B cell (primary cell): ENCODE measurements around the gene SNAPC3. TPM values are rescaled to one million over a fixed set of nuclear protein-coding genes. Genes with fewer than 3 reads are reported as not detected.

Experiments used
- ATAC-seq: fragments of 200-7000 bp; cut with Tn5 transposase; one replicate; pipeline ENCODE4 v1.10.0; 2021; ENCODE audit warnings: low read depth, mild to moderate bottlenecking, moderate number of reproducible peaks, moderate library complexity
- CTCF ChIA-PET: fragments of 350-600 bp; sonication (Branson Sonifier 250); formaldehyde crosslinking; loops from one replicate; lab custom pipeline; 2021; ENCODE audit warnings: antibody characterized with exemption, inconsistent platforms; lab: Charles Lee
- POLR2A ChIA-PET: fragments of 350-600 bp; sonication (Branson Sonifier 250); formaldehyde crosslinking; loops from one replicate; lab custom pipeline; 2021; ENCODE audit warnings: antibody characterized with exemption; lab: Charles Lee
- DNase-seq: peaks from one replicate; pipeline ENCODE4 v3.0.0; 2013
- H2AFZ ChIP-seq: 2 replicates; pipeline ENCODE4 v1.6.1; 2012; ENCODE audit warnings: mild to moderate bottlenecking, low read depth, low read length; ENCODE audit not compliant: insufficient read depth, poor library complexity, severe bottlenecking
- H3K27ac ChIP-seq, 2 donors: 1 replicate in 1 of 2; 2 replicates in 1 of 2; pipeline ENCODE4 v1.5.1; 2012 to 2013; ENCODE audit warnings: low read length in 2 of 2, mild to moderate bottlenecking in 2 of 2, moderate library complexity in 1 of 2
- H3K27me3 ChIP-seq, 4 experiments: fragments of 200-600 bp in 1 of 4; sonication (generic) in 1 of 4; replicated peaks in 1 of 4; 1 replicate in 2 of 4; 2 replicates in 2 of 4; pipeline versions ENCODE4 v1.6.1 to v1.7.0; 2013 to 2016; ENCODE audit warnings: low read length in 3 of 4, mild to moderate bottlenecking in 2 of 4, mixed read lengths in 1 of 4, moderate library complexity in 1 of 4; ENCODE audit not compliant: insufficient read depth in 4 of 4, control insufficient read depth in 3 of 4; ENCODE audit errors: control extremely low read depth in 1 of 4
- H3K36me3 ChIP-seq, 2 experiments: replicated peaks in 1 of 2; 1 replicate in 1 of 2; 2 replicates in 1 of 2; pipeline versions ENCODE4 v1.6.1 to v1.7.1; 2013; ENCODE audit warnings: low read length in 1 of 2; ENCODE audit not compliant: insufficient read depth in 2 of 2, control insufficient read depth in 1 of 2; ENCODE audit errors: control extremely low read depth in 1 of 2, extremely low read depth in 1 of 2
- H3K4me1 ChIP-seq, 2 donors: fragments of 200-600 bp in 1 of 2; sonication (generic) in 1 of 2; 1 replicate in 1 of 2; 2 replicates in 1 of 2; pipeline versions ENCODE4 v1.5.1 to v1.6.1; 2013 to 2017; ENCODE audit warnings: low read length in 2 of 2; ENCODE audit not compliant: control insufficient read depth in 2 of 2, insufficient read depth in 2 of 2
- H3K4me2 ChIP-seq: replicated peaks from 2 replicates; pipeline ENCODE3; 2012; ENCODE audit warnings: mild to moderate bottlenecking, low read depth, low read length; ENCODE audit not compliant: poor library complexity, severe bottlenecking
- H3K4me3 ChIP-seq, 5 experiments: fragments of 200-600 bp in 1 of 5; sonication (generic) in 1 of 5; 1 replicate in 3 of 5; 2 replicates in 2 of 5; pipeline versions ENCODE4 v1.5.1 to v1.7.0; 2011 to 2016; ENCODE audit warnings: low read length in 4 of 5, mild to moderate bottlenecking in 4 of 5, low read depth in 2 of 5, control low read depth in 1 of 5, moderate library complexity in 1 of 5; ENCODE audit not compliant: insufficient read depth in 1 of 5; ENCODE audit errors: control extremely low read depth in 1 of 5, extremely low read depth in 1 of 5
- H3K79me2 ChIP-seq: fragments of 200-600 bp; sonication (generic); one replicate; pipeline ENCODE4 v1.6.0; 2016; ENCODE audit warnings: low read length; ENCODE audit not compliant: control insufficient read depth, insufficient read depth
- H3K9ac ChIP-seq: fragments of 200-600 bp; sonication (generic); 2 replicates; pipeline ENCODE4 v1.6.1; 2017; ENCODE audit warnings: mild to moderate bottlenecking, low read length, moderate library complexity
- H3K9me3 ChIP-seq, 3 donors: one replicate each; pipeline versions ENCODE4 v1.6.1 to v1.7.1; 2013; ENCODE audit warnings: low read length in 2 of 3; ENCODE audit not compliant: control insufficient read depth in 2 of 3, insufficient read depth in 1 of 3; ENCODE audit errors: control extremely low read depth in 1 of 3
- H4K20me1 ChIP-seq: 2 replicates; pipeline ENCODE4 v1.6.0; 2012; ENCODE audit warnings: mild to moderate bottlenecking, low read length; ENCODE audit not compliant: insufficient read depth, control insufficient read depth, poor library complexity, severe bottlenecking
- H3K27ac Mint-ChIP-seq: one replicate; pipeline ENCODE4 v1.8.0; 2021; ENCODE audit warnings: mixed read lengths
- H3K27me3 Mint-ChIP-seq: one replicate; pipeline ENCODE4 v1.8.0; 2021; ENCODE audit warnings: mixed read lengths
- H3K4me1 Mint-ChIP-seq: one replicate; pipeline ENCODE4 v1.8.0; 2021; ENCODE audit warnings: mixed read lengths
- H3K4me3 Mint-ChIP-seq: one replicate; pipeline ENCODE4 v1.8.0; 2021; ENCODE audit warnings: mixed read lengths
- H3K9me3 Mint-ChIP-seq: one replicate; pipeline ENCODE4 v1.8.0; 2022; ENCODE audit warnings: mixed read lengths; ENCODE audit not compliant: insufficient read depth
- EZH2 ChIP-seq: IDR thresholded peaks from 2 replicates; pipeline ENCODE4 v1.6.1; 2012; ENCODE audit warnings: borderline replicate concordance, low read depth, mild to moderate bottlenecking, moderate library complexity, low read length; ENCODE audit not compliant: insufficient read depth, poor library complexity, severe bottlenecking
- WGBS: methylation state at CpG from one replicate; pipeline ENCODE4 v1.1.5; 2013; ENCODE audit warnings: missing lambda C conversion rate; ENCODE audit not compliant: insufficient coverage; 5-methylcytosine and 5-hydroxymethylcytosine counted together
- intact Hi-C: fragments of 100-400 bp; cut with micrococcal nuclease; formaldehyde crosslinking; loops from one replicate; pipeline ENCODE4 v1.10.0; 2022
- polyA plus RNA-seq: library from polyadenylated mRNA; depleted of rRNA; stranded (reverse); fragments of >200 nt; gene quantifications from 2 replicates; pipeline ENCODE4 v1.2.3, GENCODE V29; 2012
- total RNA-seq, 2 donors: library from RNA; stranded (reverse); fragments of 120-200 nt in 1 of 2; gene quantifications; 1 replicate in 1 of 2; 2 replicates in 1 of 2; pipeline versions ENCODE4 v1.2.3 to v1.2.4, GENCODE V29; 2013 to 2022
- TF ChIP-seq, protein P1 (sequence below): fragments of 200-600 bp; IDR thresholded peaks from one replicate; pipeline ENCODE4 v1.8.0; 2022; ENCODE audit warnings: antibody characterized with exemption, mild to moderate bottlenecking

SNAPC3 gene
- total and polyA plus RNA-seq, 2 donors (not counting 1 experiment from before 2014, with no cell fraction given), result 16.6 to 48.3 TPM

DNA sequence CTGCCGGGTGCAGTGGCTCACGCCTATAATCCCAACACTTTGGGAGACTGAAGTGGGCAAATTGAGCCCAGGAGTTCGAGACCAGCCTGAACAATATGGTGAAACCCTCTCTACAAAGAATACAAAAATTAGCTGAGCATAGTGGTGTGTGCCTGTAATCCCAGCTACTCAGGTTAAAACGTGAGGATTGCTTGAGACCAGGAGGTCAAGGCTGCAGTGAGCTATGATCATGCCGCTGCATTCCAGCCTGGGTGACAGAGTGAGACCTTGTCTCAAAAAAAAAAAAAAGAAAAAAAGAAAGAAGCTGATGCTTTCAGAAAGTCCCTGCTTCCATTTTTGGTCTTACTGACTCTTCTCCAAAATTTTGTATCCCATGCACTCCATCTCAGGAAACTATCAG, 31.3 kb downstream of the SNAPC3 start:
- Histone ChIP-seq H3K27me3 (no peaks in the 10 kb centered on the region), H3K36me3 (peaks cover 10 to 64% of the 10 kb centered on the region in 2 experiments), H3K79me2 (no peaks in the 10 kb centered on the region), H3K27ac (no peak overlapping the region), H2AFZ (no peak overlapping the region), H3K4me2 (no peak overlapping the region), H3K9me3 (no peaks in the 10 kb centered on the region), H4K20me1 (no peaks in the 10 kb centered on the region), H3K4me1 (no peaks in the 10 kb centered on the region), H3K4me3 (no peak overlapping the region), H3K9ac (no peak overlapping the region)
- H3K27ac Mint-ChIP-seq, result no peak overlapping the region
- POLR2A ChIA-PET, result no interaction called here
- WGBS, result 100% methylated on average over 4 of the region's 5 CpGs
- no peak for DNase-seq
- no peak for ATAC-seq
- intact Hi-C loops, result no loop called here
- H3K4me3 Mint-ChIP-seq, result no peak overlapping the region
- CTCF ChIA-PET, result no interaction called here
- H3K9me3 Mint-ChIP-seq, result no peaks in the 10 kb centered on the region
- TF ChIP-seq EZH2, result no peak
- TF ChIP-seq, protein P1, sequence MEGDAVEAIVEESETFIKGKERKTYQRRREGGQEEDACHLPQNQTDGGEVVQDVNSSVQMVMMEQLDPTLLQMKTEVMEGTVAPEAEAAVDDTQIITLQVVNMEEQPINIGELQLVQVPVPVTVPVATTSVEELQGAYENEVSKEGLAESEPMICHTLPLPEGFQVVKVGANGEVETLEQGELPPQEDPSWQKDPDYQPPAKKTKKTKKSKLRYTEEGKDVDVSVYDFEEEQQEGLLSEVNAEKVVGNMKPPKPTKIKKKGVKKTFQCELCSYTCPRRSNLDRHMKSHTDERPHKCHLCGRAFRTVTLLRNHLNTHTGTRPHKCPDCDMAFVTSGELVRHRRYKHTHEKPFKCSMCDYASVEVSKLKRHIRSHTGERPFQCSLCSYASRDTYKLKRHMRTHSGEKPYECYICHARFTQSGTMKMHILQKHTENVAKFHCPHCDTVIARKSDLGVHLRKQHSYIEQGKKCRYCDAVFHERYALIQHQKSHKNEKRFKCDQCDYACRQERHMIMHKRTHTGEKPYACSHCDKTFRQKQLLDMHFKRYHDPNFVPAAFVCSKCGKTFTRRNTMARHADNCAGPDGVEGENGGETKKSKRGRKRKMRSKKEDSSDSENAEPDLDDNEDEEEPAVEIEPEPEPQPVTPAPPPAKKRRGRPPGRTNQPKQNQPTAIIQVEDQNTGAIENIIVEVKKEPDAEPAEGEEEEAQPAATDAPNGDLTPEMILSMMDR, result no peak
- H3K27me3 Mint-ChIP-seq, result no peaks in the 10 kb centered on the region
- H3K4me1 Mint-ChIP-seq, result no peaks in the 10 kb centered on the region

DNA sequence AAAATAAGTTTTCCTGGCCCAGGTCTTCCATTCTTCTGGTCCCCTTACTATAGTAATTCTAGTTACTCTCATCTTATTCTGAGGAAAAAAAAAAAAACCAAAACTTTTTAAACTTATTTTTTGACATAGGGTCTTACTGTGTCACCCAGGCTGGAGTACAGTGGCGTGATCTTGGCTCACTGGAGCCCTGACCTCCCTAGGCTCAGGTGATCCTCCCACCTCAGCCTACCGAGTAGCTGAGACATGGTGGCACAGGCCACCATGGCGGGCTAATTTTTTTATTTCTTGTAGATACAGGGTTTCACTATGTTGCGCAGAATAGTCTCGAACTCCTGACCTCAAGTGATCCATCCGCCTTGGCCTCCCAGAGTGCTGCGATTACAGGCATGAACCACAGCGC, 38.4 kb downstream of the SNAPC3 start:
- H3K79me2 ChIP-seq, result no peaks in the 10 kb centered on the region
- no peak overlapping the region for H3K4me3 Mint-ChIP-seq
- no peak for ATAC-seq
- no peak overlapping the region for H2AFZ ChIP-seq
- intact Hi-C loops, result loop anchor here (5.0 kb wide), 1 partner anchor 36 kb away; no protein-coding TSS in a partner anchor
- H3K27me3 ChIP-seq, result no peaks in the 10 kb centered on the region
- no peaks in the 10 kb centered on the region for H3K4me1 Mint-ChIP-seq
- no peak overlapping the region for H3K9ac ChIP-seq
- no peak overlapping the region for H3K4me3 ChIP-seq
- ChIA-PET CTCF (no interaction called here), POLR2A (no interaction called here)
- no peaks in the 10 kb centered on the region for H3K9me3 ChIP-seq
- H3K36me3 ChIP-seq, result peaks cover 10 to 66% of the 10 kb centered on the region in 2 experiments
- TF ChIP-seq, protein P1, result no peak
- no peak for TF ChIP-seq EZH2
- no peak overlapping the region for H3K4me2 ChIP-seq
- H3K9me3 Mint-ChIP-seq, result no peaks in the 10 kb centered on the region
- H3K27me3 Mint-ChIP-seq, result no peaks in the 10 kb centered on the region
- H4K20me1 ChIP-seq, result no peaks in the 10 kb centered on the region
- no peak overlapping the region for H3K27ac ChIP-seq
- DNase-seq, result no peak
- no peaks in the 10 kb centered on the region for H3K4me1 ChIP-seq
- no peak overlapping the region for H3K27ac Mint-ChIP-seq
- 100% methylated on average over 3 of the region's 8 CpGs for WGBS
